Measurements from ENCODE around the gene HS3ST6.

The HS3ST6 gene

DNA sequence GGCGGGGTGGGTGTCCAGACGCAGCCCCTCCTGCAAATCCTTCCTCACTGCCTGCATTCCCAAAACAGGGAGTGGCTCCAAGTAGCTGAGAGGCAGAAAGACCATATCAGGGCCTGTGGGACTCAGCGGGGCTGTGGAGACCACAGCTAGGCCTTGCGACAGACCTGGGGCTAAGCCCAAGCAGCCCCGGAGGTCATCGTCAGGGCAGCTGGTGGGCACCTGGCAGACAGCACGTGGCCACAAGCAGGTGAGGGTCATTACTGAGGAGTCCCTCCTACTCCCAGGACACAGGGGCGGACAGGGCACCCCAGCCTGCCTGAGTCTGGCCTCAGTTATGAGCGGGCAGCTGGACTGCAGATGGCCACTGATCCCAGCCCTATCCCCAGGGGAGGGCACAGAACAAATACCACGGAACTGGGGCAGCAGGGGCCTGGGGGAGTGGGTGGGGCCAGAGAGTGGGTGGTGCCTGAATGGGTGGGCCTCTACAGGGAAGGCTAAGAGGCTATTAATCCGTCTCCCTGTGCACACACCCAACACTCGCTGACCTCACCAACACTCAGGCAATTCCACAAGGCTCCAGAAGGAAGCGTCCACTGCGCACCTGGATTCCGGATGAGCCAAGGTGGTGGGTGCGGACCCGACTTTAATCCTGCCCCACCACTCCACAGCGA, 8.5 kb downstream of the HS3ST6 start:
- TF ChIP-seq FOXP2 (optimal IDR thresholded peaks at IDR 0.05; ENCODE audit: borderline replicate concordance, extremely low read depth, extremely low read length, insufficient read depth): no peak
- no peak for TF ChIP-seq TAF1 (IDR thresholded peaks at IDR 0.05; ENCODE audit: borderline replicate concordance, insufficient read depth, low read length)
- TF ChIP-seq SIN3A (IDR thresholded peaks at IDR 0.05; ENCODE audit: borderline replicate concordance, insufficient read depth, low read length): no peak
- no peak for TF ChIP-seq POLR2AphosphoS5 (IDR thresholded peaks at IDR 0.05; ENCODE audit: low read depth, low read length)
- TF ChIP-seq, protein P1, sequence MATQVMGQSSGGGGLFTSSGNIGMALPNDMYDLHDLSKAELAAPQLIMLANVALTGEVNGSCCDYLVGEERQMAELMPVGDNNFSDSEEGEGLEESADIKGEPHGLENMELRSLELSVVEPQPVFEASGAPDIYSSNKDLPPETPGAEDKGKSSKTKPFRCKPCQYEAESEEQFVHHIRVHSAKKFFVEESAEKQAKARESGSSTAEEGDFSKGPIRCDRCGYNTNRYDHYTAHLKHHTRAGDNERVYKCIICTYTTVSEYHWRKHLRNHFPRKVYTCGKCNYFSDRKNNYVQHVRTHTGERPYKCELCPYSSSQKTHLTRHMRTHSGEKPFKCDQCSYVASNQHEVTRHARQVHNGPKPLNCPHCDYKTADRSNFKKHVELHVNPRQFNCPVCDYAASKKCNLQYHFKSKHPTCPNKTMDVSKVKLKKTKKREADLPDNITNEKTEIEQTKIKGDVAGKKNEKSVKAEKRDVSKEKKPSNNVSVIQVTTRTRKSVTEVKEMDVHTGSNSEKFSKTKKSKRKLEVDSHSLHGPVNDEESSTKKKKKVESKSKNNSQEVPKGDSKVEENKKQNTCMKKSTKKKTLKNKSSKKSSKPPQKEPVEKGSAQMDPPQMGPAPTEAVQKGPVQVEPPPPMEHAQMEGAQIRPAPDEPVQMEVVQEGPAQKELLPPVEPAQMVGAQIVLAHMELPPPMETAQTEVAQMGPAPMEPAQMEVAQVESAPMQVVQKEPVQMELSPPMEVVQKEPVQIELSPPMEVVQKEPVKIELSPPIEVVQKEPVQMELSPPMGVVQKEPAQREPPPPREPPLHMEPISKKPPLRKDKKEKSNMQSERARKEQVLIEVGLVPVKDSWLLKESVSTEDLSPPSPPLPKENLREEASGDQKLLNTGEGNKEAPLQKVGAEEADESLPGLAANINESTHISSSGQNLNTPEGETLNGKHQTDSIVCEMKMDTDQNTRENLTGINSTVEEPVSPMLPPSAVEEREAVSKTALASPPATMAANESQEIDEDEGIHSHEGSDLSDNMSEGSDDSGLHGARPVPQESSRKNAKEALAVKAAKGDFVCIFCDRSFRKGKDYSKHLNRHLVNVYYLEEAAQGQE (IDR thresholded peaks at IDR 0.05; ENCODE audit: insufficient read depth in 1 of 2, low read depth in 2 of 2, low read length in 2 of 2): no peak

DNA sequence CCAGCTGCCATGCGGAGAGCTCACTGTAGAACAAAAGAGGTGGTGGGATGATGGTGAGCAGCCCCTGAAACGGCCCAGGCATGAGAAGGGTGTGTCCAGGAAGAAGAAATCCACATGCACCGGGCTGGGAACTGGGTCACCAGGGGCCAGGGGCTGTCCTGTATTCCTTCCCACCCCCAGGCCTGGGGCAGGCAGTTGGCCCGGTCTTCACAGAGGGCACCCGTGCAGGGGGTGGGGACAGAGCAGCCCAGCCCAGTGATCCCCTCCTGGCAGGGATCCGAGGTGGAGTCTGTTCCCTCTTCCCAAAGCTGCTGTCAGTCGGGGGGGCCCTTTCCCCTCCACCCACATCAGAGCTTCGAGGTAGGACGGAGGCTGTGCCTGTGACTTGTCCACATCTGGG, 9.2 kb downstream of the HS3ST6 start:
- TF ChIP-seq TAF1 (IDR thresholded peaks at IDR 0.05; ENCODE audit: borderline replicate concordance, insufficient read depth, low read length): no peak
- TF ChIP-seq, protein P1 (IDR thresholded peaks at IDR 0.05; ENCODE audit: insufficient read depth in 1 of 2, low read depth in 2 of 2, low read length in 2 of 2): no peak
- TF ChIP-seq SIN3A (IDR thresholded peaks at IDR 0.05; ENCODE audit: borderline replicate concordance, insufficient read depth, low read length): no peak
- no peak for TF ChIP-seq FOXP2 (optimal IDR thresholded peaks at IDR 0.05; ENCODE audit: borderline replicate concordance, extremely low read depth, extremely low read length, insufficient read depth)
- TF ChIP-seq POLR2AphosphoS5 (IDR thresholded peaks at IDR 0.05; ENCODE audit: low read depth, low read length): no peak

DNA sequence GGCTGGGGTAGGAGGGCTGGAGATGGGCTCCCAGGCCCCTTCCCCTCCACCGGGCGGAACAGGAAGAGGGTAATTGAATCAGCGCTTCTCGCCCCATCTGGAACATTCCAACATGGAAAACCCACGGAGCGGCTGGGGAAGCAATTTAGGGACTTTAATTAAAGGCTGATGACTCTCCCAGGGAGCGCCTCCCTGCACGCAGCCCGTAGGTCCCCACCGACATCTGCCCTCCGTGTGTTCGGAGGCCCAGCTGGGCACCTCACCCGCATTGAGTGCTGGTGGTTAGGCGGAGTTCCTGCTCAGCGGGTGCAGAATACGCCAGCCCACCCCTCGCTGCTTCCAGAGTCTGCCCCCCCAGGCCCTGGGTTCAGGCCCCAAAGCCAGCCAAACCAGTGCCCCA, 10.0 kb downstream of the HS3ST6 start:
- TF ChIP-seq FOXP2 (optimal IDR thresholded peaks at IDR 0.05; ENCODE audit: borderline replicate concordance, extremely low read depth, extremely low read length, insufficient read depth): no peak
- TF ChIP-seq, protein P1 (IDR thresholded peaks at IDR 0.05; ENCODE audit: insufficient read depth in 1 of 2, low read depth in 2 of 2, low read length in 2 of 2): no peak

DNA sequence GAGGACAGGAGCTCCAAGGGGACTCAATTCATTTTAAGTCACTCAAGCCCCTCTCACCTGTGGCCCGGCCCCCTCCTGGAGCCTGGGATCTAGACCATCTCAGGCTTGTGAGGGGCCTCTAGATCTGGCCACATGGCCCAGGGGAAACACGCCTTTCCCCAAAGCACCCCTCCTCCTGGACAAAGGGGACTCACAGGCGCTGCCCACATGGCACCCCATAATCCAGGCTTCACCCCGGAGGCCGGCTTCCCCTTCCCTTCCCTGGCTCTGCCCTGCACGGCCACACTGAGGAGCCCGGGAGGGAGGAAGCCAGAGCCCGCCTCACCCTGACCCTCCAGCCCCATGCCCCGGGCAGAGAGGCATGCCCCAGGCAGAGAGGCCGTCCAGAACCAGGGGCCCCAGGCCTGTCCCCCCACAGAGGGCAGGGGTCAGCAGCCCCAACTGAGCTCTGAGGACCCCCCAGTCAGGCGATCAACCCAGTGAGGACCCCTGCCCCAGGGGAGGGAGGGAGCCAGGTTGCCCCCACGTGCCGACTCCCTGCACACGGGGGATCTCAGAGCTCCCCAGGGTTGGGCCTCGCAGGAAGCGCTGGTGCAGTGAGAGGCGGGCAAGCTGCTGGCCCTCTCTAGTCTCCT, 10.9 kb downstream of the HS3ST6 start:
- TF ChIP-seq POLR2AphosphoS5 (IDR thresholded peaks at IDR 0.05; ENCODE audit: low read depth, low read length) (no peak), TAF1 (IDR thresholded peaks at IDR 0.05; ENCODE audit: borderline replicate concordance, insufficient read depth, low read length) (no peak), SIN3A (IDR thresholded peaks at IDR 0.05; ENCODE audit: borderline replicate concordance, insufficient read depth, low read length) (no peak)

DNA sequence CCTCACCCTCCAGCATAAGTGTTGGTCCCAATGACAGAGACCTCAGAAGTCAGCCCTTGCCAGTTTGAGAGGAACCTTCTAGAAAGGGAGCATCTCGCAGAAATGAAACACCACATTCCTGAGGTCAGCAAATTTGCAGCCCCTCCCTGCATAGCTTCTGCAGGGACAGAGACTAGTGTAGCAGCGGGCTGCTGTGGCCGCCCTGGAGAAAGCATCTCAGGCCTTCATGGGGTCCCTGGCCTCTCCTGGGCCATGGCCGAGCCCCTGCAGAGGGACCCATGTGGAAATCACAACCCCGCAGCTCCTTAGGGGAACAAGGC, 11.4 kb downstream of the HS3ST6 start:
- TF ChIP-seq POLR2AphosphoS5 (IDR thresholded peaks at IDR 0.05; ENCODE audit: low read depth, low read length): no peak
- no peak for TF ChIP-seq TAF1 (IDR thresholded peaks at IDR 0.05; ENCODE audit: borderline replicate concordance, insufficient read depth, low read length)
- no peak for TF ChIP-seq SIN3A (IDR thresholded peaks at IDR 0.05; ENCODE audit: borderline replicate concordance, insufficient read depth, low read length)
- TF ChIP-seq, protein P1 (IDR thresholded peaks at IDR 0.05; ENCODE audit: insufficient read depth in 1 of 2, low read depth in 2 of 2, low read length in 2 of 2): no peak
- TF ChIP-seq FOXP2 (optimal IDR thresholded peaks at IDR 0.05; ENCODE audit: borderline replicate concordance, extremely low read depth, extremely low read length, insufficient read depth): no peak
